Lower lobe of right lung (tissue), 2 donors: ENCODE measurements around the gene AOPEP. TPM values are rescaled to one million over a fixed set of nuclear protein-coding genes. Genes with fewer than 3 reads are reported as not detected.

ENCODE experiments used
- ATAC-seq, 2 donors: fragments of 200-7000 bp; cut with Tn5 transposase; one replicate each; pipeline ENCODE4 v1.9.1; 2020 to 2022; ENCODE audit warnings: mild to moderate bottlenecking in 2 of 2, moderate library complexity in 2 of 2
- DNase-seq: peaks from one replicate; pipeline ENCODE4 v3.0.0-alpha.2; 2020
- H3K27ac ChIP-seq: fragments of 200-600 bp; one replicate; pipeline ENCODE4 v1.8.0; 2022
- H3K27me3 ChIP-seq: fragments of 200-600 bp; one replicate; pipeline ENCODE4 v1.8.0; 2022; ENCODE audit warnings: low read depth
- H3K36me3 ChIP-seq: fragments of 200-600 bp; one replicate; pipeline ENCODE4 v1.8.0; 2022; ENCODE audit warnings: mild to moderate bottlenecking
- H3K4me1 ChIP-seq: fragments of 200-600 bp; one replicate; pipeline ENCODE4 v1.8.0; 2022
- H3K4me3 ChIP-seq: fragments of 200-600 bp; one replicate; pipeline ENCODE4 v1.8.0; 2022; ENCODE audit warnings: mild to moderate bottlenecking
- H3K9me3 ChIP-seq: fragments of 200-600 bp; one replicate; pipeline ENCODE4 v1.8.0; 2022
- intact Hi-C: fragments of 100-400 bp; cut with DNase I; formaldehyde crosslinking; loops from one replicate; pipeline ENCODE4 v1.11.0; 2022
- total RNA-seq: library from RNA; stranded (reverse); fragmentation: NEBNext Ultra II Directional; extraction: Animal tissue kit (Norgen Biotek cat#: 25700); gene quantifications from one replicate; pipeline ENCODE4 v1.2.1, GENCODE V29; 2021
- TF ChIP-seq, protein P1 (sequence below): fragments of 200-600 bp; IDR thresholded peaks from one replicate; pipeline ENCODE4 v1.8.0; 2022; ENCODE audit warnings: antibody characterized with exemption, mild to moderate bottlenecking
- donor health status: DM: no; HTN: yes; CAD: no; lungs with severe emphysema.

The AOPEP gene
- total RNA-seq, 1 donor from 2014 or later: 63.7 TPM

GRCh38 chr9:94933511-94933828 lies 207.0 kb downstream of the AOPEP start:
- Histone ChIP-seq H3K4me1 (peaks cover 12% of the 10 kb centered on the region), H3K9me3 (no peaks in the 10 kb centered on the region), H3K36me3 (no peaks in the 10 kb centered on the region), H3K27ac (no peak overlapping the region), H3K4me3 (no peak overlapping the region), H3K27me3 (no peaks in the 10 kb centered on the region)
- TF ChIP-seq, protein P1, sequence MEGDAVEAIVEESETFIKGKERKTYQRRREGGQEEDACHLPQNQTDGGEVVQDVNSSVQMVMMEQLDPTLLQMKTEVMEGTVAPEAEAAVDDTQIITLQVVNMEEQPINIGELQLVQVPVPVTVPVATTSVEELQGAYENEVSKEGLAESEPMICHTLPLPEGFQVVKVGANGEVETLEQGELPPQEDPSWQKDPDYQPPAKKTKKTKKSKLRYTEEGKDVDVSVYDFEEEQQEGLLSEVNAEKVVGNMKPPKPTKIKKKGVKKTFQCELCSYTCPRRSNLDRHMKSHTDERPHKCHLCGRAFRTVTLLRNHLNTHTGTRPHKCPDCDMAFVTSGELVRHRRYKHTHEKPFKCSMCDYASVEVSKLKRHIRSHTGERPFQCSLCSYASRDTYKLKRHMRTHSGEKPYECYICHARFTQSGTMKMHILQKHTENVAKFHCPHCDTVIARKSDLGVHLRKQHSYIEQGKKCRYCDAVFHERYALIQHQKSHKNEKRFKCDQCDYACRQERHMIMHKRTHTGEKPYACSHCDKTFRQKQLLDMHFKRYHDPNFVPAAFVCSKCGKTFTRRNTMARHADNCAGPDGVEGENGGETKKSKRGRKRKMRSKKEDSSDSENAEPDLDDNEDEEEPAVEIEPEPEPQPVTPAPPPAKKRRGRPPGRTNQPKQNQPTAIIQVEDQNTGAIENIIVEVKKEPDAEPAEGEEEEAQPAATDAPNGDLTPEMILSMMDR: no peak
- ATAC-seq: no peak
- DNase-seq: no peak
- intact Hi-C loops: no loop called here

DNA sequence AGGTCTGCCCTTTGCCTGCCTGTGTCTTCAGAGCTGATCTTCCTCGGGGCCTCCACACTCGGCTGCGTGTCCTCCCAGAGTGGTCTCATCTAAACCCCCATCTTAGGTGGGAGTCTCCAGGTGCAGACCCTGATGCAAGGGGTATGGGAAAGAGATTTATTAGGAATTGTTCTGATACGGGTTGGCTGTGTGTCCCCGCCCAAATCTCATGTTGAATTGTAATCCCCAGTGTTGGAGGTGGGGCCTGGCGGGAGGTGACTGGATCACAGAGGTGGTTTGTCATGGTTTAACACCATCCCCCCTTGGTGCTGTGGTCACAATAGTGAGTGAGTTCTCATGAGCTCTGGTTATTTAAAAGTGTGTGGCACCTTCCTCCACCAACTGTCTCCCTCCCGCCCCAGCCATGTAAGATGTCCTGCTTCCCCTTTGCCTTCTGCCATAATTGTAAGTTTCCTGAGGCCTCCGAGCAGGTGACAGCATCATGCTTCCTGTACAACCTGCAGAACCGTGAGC lies 208.4 kb downstream of the AOPEP start:
- H3K4me3 ChIP-seq: no peak overlapping the region
- intact Hi-C loops: no loop called here
- H3K27me3 ChIP-seq: no peaks in the 10 kb centered on the region
- DNase-seq (no peak), ATAC-seq (no peak)
- H3K9me3 ChIP-seq: no peaks in the 10 kb centered on the region
- TF ChIP-seq, protein P1: no peak
- H3K36me3 ChIP-seq: no peaks in the 10 kb centered on the region
- no peak overlapping the region for H3K27ac ChIP-seq
- peaks cover 12% of the 10 kb centered on the region for H3K4me1 ChIP-seq

DNA sequence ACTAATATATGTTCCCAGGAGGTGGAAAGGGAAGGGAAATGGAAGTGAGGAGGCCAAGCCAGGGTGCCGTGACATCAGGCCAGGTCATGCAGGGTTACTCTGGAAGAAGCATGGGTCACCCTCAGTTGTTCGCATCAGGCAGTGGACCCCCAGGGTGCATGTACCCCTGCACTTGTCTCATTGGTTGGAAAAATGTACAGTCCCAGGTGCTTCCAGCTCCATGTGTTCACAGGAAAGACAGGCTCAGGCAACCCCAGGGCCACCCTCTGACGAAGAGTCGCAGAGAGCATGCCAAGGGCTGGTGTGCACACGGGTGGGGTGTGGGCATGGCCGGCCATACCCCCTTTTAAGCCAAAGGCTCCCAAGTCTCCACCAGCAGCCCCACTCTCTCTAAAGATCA lies 208.9 kb downstream of the AOPEP start:
- no peaks in the 10 kb centered on the region for H3K27me3 ChIP-seq
- intact Hi-C loops: no loop called here
- peaks cover 12% of the 10 kb centered on the region for H3K4me1 ChIP-seq
- TF ChIP-seq, protein P1: no peak
- H3K9me3 ChIP-seq: no peaks in the 10 kb centered on the region
- no peaks in the 10 kb centered on the region for H3K36me3 ChIP-seq
- no peak overlapping the region for H3K4me3 ChIP-seq
- no peak overlapping the region for H3K27ac ChIP-seq
- DNase-seq (no peak), ATAC-seq (peak in 1 of 2 donors; percentile 10)

DNA sequence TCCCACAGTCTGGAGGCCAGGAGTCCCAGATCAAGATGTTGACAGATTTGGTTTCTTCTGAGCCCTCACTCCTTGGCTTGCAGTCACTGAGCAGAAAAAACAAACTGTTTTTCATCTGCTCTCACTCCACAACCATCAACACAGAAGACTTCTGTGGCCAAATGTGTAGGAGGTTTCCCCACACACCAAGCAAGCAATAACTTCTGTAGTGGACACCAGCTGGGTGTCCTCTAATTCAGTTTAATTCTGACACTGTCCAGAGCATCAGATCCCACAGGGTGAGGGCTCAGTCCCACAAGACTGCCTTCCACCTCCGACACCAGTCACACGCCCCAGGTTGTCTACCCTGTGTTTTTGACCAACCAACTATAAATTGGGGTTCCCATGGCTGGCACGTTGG lies 209.9 kb downstream of the AOPEP start:
- Histone ChIP-seq H3K36me3 (no peaks in the 10 kb centered on the region), H3K27ac (no peak overlapping the region), H3K4me3 (no peak overlapping the region), H3K27me3 (no peaks in the 10 kb centered on the region), H3K4me1 (peaks cover 21% of the 10 kb centered on the region), H3K9me3 (no peaks in the 10 kb centered on the region)
- ATAC-seq (peak; percentile 45 to 47), DNase-seq (no peak)
- intact Hi-C loops: no loop called here
- TF ChIP-seq, protein P1: no peak

DNA sequence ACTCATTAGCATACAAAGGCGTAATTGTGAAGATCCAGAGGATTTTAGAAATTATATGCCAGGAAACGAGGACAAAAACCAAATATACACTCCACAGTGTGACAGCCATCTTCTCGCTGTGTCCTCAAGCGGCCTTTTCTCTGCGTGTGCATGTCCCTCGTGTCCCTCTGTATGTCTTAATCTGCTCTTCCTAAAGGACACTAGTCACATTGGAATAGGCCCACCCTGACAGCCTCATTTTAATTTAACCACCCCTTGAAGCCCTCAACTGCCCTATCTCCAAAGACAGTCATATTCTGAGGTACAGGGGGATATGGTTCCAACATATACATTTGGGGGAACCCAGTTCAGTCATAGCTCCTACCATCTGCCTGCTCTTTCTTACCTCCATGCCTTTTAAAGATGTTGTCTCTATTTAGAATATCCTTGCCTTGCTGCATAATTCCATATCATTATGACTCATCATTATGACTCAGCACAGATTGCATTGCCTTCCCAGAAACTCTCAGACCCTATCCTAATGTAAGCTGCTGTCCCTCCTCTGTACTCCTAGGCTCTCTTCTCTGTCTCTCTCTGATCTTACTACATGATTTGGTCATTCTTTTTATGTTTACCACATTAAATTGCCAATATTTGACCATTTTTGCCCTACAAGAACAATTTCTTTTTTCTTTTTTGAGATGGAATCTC lies 210.9 kb downstream of the AOPEP start:
- Histone ChIP-seq H3K4me3 (no peak overlapping the region), H3K27me3 (no peaks in the 10 kb centered on the region), H3K27ac (no peak overlapping the region), H3K9me3 (no peaks in the 10 kb centered on the region), H3K36me3 (no peaks in the 10 kb centered on the region), H3K4me1 (peaks cover 29% of the 10 kb centered on the region)
- intact Hi-C loops: no loop called here
- TF ChIP-seq, protein P1: no peak
- DNase-seq (no peak), ATAC-seq (no peak)
